ENCODE results near the gene OR2A25. TPM values are rescaled to one million over a fixed set of nuclear protein-coding genes. Genes with fewer than 3 reads are reported as not detected.
"Not testable (repeated sequence)": the region's sequence is repeated elsewhere in the genome, so short reads cannot be mapped to it uniquely, and the experiment has no call there.

Gene OR2A25
- not detected in 2 replicates for total RNA-seq

- no peak for DNase-seq (ENCODE audit: low read depth)
Measured at GRCh38 chr7:144069511-144069910, at the start of gene OR2A25. OR2A25 (plus strand) TSS chr7:144069811; CDS start chr7:144074220, 4,409 bp downstream.

GRCh38 chr7:144020340-144020739, 49.3 kb upstream of the OR2A25 start:
- no peak for DNase-seq (ENCODE audit: low read depth)

- no peak for DNase-seq (ENCODE audit: low read depth)
Measured at GRCh38 chr7:144022169-144022568, 47.4 kb upstream of the OR2A25 start.

- DNase-seq (ENCODE audit: low read depth) = no peak
Measured at GRCh38 chr7:144023171-144023827, 46.3 kb upstream of the OR2A25 start.

- DNase-seq (ENCODE audit: low read depth) = no peak
Measured at GRCh38 chr7:144024213-144024612, 45.4 kb upstream of the OR2A25 start.

- no peak for DNase-seq (ENCODE audit: low read depth)
Measured at GRCh38 chr7:144026203-144026883, 43.3 kb upstream of the OR2A25 start.

GRCh38 chr7:144027070-144027469, 42.5 kb upstream of the OR2A25 start:
- DNase-seq (ENCODE audit: low read depth) = peak; percentile 49

- no peak for DNase-seq (ENCODE audit: low read depth)
Measured at GRCh38 chr7:144027974-144028373, 41.6 kb upstream of the OR2A25 start.

- no peak for DNase-seq (ENCODE audit: low read depth)
Measured at GRCh38 chr7:144028547-144028946, 41.1 kb upstream of the OR2A25 start.

GRCh38 chr7:144032516-144032915, 37.1 kb upstream of the OR2A25 start:
- DNase-seq (ENCODE audit: low read depth) = no peak

GRCh38 chr7:144032985-144033709, 36.5 kb upstream of the OR2A25 start:
- DNase-seq (ENCODE audit: low read depth) = no peak

GRCh38 chr7:144035385-144035784, 34.2 kb upstream of the OR2A25 start:
- DNase-seq (ENCODE audit: low read depth) = no peak

- no peak for DNase-seq (ENCODE audit: low read depth)
Measured at GRCh38 chr7:144036302-144036885, 33.2 kb upstream of the OR2A25 start.

GRCh38 chr7:144037414-144038035, 32.1 kb upstream of the OR2A25 start:
- no peak for DNase-seq (ENCODE audit: low read depth)

- DNase-seq (ENCODE audit: low read depth) = no peak
Measured at GRCh38 chr7:144038887-144039286, 30.7 kb upstream of the OR2A25 start.

- no peak for DNase-seq (ENCODE audit: low read depth)
Measured at GRCh38 chr7:144048648-144049047, 21.0 kb upstream of the OR2A25 start, which contains the start of gene OR2A5. OR2A5 (plus strand) TSS chr7:144048948; CDS start chr7:144050402, 1,454 bp downstream.

GRCh38 chr7:144049491-144049890, 20.1 kb upstream of the OR2A25 start:
- no peak for DNase-seq (ENCODE audit: low read depth)

- no peak for DNase-seq (ENCODE audit: low read depth)
Measured at GRCh38 chr7:144050093-144050492, 19.5 kb upstream of the OR2A25 start.

- not testable (repeated sequence) for DNase-seq (ENCODE audit: low read depth)
Measured at GRCh38 chr7:144050884-144051283, 18.7 kb upstream of the OR2A25 start.

- DNase-seq (ENCODE audit: low read depth) = no peak
Measured at GRCh38 chr7:144057954-144058353, 11.7 kb upstream of the OR2A25 start.

- DNase-seq (ENCODE audit: low read depth) = no peak
Measured at GRCh38 chr7:144063710-144064109, 5.9 kb upstream of the OR2A25 start.

GRCh38 chr7:144069953-144070352, 342 bp downstream of the OR2A25 start:
- no peak for DNase-seq (ENCODE audit: low read depth)
